ENCODE measurements around the gene REXO1.
"Not testable (repeated sequence)": the region's sequence is repeated elsewhere in the genome, so short reads cannot be mapped to it uniquely, and the experiment has no call there.

REXO1 gene

GRCh38 chr19:1813192-1814182, 34.8 kb downstream of the REXO1 start:
- no peak for DNase-seq

GRCh38 chr19:1812426-1813191, 35.7 kb downstream of the REXO1 start:
- DNase-seq = peak; percentile 81

- DNase-seq = no peak
These were observed 36.3 kb downstream of the REXO1 start, which contains the start of gene ATP8B3 for GRCh38 chr19:1811942-1812425. TSS of gene ATP8B3 (minus strand) at chr19:1812276. CDS start at chr19:1811736, 540 bp downstream.

- DNase-seq = no peak
These were observed 36.8 kb downstream of the REXO1 start for GRCh38 chr19:1811472-1811894.

GRCh38 chr19:1810439-1811160, 37.7 kb downstream of the REXO1 start:
- DNase-seq = no peak

GRCh38 chr19:1809678-1810077, 38.6 kb downstream of the REXO1 start:
- no peak for DNase-seq

- DNase-seq = no peak
These were observed 39.9 kb downstream of the REXO1 start for GRCh38 chr19:1808395-1808731.

GRCh38 chr19:1807695-1808394, 40.4 kb downstream of the REXO1 start:
- DNase-seq = no peak

GRCh38 chr19:1807030-1807694, 41.1 kb downstream of the REXO1 start:
- no peak for DNase-seq

- DNase-seq = no peak
These were observed 41.9 kb downstream of the REXO1 start for GRCh38 chr19:1806184-1807029.

GRCh38 chr19:1805401-1806183, 42.7 kb downstream of the REXO1 start:
- no peak for DNase-seq

- no peak for DNase-seq
These were observed 43.4 kb downstream of the REXO1 start for GRCh38 chr19:1804858-1805257.

- no peak for DNase-seq
These were observed 48.5 kb downstream of the REXO1 start for GRCh38 chr19:1799695-1800342.

GRCh38 chr19:1797313-1797712, 51.0 kb downstream of the REXO1 start:
- not testable (repeated sequence) for DNase-seq

- DNase-seq = no peak
These were observed 51.7 kb downstream of the REXO1 start for GRCh38 chr19:1796395-1797142.

GRCh38 chr19:1794424-1795172, 53.7 kb downstream of the REXO1 start:
- DNase-seq = no peak

- DNase-seq = no peak
These were observed 56.4 kb downstream of the REXO1 start for GRCh38 chr19:1791879-1792278.

All from SHP77 treated with DMSO at 0.1 percent for 48 hours (cell line).